DMS79 (cell line): ENCODE measurements around the gene LRRC9.
"Not testable (repeated sequence)": the region's sequence is repeated elsewhere in the genome, so short reads cannot be mapped to it uniquely, and the experiment has no call there.

Experiments
- DNase-seq: peaks from one replicate; lab custom pipeline; 2025; lab: John Stamatoyannopoulos, UW

LRRC9 gene

DNA sequence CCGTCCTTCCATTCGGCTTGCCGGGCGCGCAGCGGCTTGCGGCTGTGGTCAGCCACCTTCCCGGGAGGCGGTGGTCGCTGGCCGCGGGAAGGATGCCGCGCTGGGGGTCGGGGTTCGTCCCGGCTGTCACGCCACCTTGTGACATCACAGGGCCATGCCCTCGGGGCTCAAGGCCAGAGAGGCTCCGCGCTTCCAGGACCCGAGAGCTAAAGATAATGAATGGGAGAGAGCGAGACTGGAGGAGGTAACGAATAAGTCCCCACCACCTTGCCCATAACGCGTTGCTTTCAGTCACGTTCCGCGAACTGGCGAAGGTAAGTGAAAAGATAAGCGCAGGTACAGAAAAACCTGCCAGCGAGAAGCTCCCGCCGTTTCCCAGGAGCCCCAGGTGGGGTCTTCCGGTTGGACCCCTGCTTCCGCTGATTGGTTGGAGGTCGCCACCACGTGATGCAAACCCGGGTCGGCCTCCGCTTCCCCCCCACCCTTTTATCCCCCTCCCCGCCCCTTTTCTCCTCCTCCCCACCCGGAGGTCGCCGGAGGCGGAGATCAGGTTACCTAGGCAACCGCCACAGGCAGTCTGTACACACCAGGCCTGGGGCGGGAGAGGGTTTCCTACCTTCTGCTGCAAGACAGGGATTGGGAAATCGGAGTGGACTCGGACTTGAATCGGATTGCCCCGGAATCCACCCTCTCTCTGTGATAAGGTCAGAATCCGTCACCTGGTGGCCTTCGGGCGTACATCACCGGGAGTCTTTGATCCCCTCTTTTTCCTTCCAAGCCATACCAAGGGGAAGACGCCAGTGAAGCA lies at the start of gene LRRC9:
LRRC9 (plus strand) TSS at position 575 of the 808 bp plus-strand sequence.
- peak; percentile 80 for DNase-seq

GRCh38 chr14:59870277-59871165 lies 49.4 kb upstream of the LRRC9 start, which contains the start of gene RTN1:
RTN1 (minus strand) TSS chr14:59870776; CDS start chr14:59870630, 146 bp downstream.
- DNase-seq: peak; percentile 36

- DNase-seq: no peak
Observed at GRCh38 chr14:59871166-59871495, 48.8 kb upstream of the LRRC9 start.

- no peak for DNase-seq
Observed at GRCh38 chr14:59882957-59883356, 37.0 kb upstream of the LRRC9 start.

GRCh38 chr14:59890676-59891075 lies 29.3 kb upstream of the LRRC9 start:
- no peak for DNase-seq

DNA sequence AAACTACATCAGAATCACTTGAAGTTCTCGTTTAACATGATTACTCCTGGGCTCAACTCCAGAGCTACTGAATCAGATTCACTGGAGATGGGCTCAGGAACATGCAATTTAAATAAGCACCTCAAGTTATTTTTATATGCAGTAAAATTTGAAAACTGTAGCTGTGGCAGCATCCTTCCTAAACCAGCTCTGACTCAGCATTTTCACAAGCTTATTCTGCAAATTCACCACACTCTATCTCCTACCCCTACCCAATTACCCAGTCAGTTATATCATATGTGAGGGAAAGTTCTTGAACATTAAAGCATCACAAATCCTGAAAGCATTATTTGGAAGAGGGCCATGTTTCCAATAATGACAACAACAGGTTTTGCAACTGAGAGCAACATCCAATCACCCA lies 24.2 kb upstream of the LRRC9 start:
- DNase-seq: no peak

GRCh38 chr14:59897757-59898383 lies 22.1 kb upstream of the LRRC9 start:
- DNase-seq: no peak

DNA sequence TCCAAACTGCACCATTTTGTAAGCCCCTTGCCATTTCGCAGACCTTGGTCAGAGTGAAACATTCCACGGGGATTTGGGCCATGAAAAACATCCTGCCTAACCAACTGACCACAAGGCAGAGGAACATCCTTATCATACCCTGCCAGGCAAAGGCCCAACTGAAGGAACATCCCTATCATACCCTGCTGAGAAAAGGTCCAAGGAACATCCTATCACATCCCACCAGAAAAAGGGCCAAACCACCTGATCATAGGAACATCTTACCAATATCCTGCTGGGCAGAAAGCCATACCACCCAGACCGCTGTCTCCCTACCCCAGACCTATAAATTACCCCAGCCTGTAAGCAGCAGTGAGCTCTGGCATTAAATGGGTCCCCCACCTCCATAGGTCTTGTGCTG lies 19.4 kb upstream of the LRRC9 start:
- DNase-seq: no peak

GRCh38 chr14:59904184-59904583 lies 15.8 kb upstream of the LRRC9 start:
- no peak for DNase-seq

DNA sequence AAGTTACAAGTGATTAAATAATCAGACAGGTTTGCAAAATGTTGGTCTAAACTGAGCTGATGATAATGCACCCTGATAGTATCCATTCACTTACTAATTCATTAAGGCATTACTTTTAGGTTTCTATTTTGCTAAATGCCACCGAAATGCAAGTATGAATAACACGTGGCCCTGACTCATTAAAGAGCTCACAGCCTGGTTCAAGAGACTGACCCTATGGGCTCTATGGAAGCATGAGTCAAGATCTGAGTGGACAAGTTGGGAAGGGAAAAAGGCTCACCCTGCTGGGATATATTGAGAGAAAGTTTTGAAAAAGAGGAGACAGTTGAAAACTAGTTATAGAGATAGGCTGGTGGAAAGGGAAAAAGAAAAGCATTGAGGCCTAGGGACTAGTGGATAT lies 14.8 kb upstream of the LRRC9 start:
- DNase-seq: no peak

- no peak for DNase-seq
Observed at GRCh38 chr14:59912443-59912842, 7.5 kb upstream of the LRRC9 start.

- no peak for DNase-seq
Observed at GRCh38 chr14:59913187-59913586, 6.8 kb upstream of the LRRC9 start.

DNA sequence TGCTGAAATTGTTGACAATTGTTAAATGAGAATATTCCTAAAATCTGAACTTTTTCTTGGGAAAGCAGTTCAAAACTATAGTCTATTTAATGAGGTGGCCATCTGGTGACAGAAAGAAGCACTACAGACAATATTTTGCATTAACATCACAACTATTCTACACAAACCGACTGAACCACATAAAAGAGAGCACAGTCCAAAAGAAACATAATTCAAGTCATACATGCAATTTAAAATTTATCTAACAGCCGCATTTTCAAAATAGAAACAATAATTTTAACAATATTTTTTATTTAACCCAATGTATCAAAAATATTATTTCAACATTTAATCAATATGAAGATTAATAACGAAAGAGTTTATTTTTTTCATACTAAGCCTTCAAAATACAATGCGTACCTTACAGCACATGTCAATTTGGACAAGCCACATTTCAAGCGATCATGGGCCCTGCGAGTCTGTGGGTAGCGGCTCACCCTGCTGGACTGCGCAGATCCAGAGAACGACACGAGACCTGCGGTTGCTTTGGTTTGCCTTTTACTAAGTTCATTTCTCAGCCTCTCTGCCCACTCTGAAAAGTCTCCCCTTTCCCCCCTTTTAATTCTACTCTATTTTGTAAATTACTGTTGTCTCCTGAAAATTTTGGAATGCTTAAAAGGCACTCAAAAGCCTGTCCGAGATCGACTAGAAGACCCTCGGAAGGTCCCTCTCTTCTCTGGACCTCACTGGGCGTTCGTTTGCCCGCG lies 947 bp upstream of the LRRC9 start:
- DNase-seq: peak; percentile 11

DNA sequence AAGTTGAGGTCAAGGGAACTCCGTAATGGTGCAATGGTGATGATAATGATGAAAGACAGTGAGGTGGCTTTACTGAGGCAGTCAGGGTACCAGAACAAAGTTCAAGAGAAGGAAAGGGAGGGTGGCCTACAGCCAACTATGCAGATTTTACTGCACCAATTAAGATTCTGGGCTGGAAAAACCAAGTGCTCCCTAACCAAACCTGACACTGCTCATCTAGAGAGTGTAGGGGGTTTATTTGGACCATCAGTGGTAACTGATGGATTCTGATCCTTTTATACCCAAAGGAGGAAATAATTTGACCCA lies 387 bp downstream of the LRRC9 start:
- DNase-seq: no peak

GRCh38 chr14:59925797-59926196 lies 5.9 kb downstream of the LRRC9 start:
- DNase-seq: no peak

GRCh38 chr14:59926534-59926933 lies 6.6 kb downstream of the LRRC9 start:
- DNase-seq: no peak

DNA sequence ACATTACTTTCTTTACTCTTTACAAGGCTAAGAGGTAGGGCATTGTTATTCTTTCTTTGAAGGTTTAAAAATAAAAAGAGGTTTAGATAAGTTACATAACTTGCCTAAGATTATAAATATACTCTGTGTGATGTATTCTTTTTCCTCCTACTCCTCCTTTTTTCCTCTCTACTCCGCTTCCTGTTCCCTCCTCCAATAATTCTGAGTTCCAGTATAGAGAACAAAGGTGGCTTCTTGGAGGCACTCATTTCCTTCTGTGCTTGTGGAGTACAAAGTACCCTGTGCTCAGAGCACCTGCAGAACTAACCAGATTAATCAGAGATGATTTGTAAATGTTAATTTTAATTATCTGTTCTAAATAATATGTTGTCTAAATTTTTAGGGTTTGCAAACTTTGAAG lies 11.3 kb downstream of the LRRC9 start:
- DNase-seq: no peak

GRCh38 chr14:59936145-59936544 lies 16.2 kb downstream of the LRRC9 start:
- no peak for DNase-seq

- no peak for DNase-seq
Observed at GRCh38 chr14:59939828-59940227, 19.9 kb downstream of the LRRC9 start.

GRCh38 chr14:59942296-59942862 lies 22.4 kb downstream of the LRRC9 start:
- DNase-seq: not testable (repeated sequence)

DNA sequence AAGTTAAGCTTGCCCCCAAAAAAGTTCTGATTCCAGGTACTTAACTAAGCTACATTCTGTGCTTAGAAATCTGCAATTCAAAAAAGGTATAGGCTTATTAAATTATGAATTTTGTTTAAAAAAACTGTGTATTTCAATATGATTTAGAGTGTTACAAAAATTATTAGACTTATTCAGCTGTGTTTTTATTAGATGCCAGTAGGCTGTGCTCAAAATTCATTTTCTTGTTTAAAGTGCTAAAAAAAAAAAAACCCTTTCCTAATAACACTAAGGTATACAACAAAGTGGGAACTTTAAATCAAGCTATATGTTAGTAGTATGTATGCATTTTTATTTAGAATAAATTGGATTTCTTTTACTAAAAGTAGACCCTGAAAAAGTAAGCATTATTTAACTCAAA lies 25.0 kb downstream of the LRRC9 start:
- no peak for DNase-seq

DNA sequence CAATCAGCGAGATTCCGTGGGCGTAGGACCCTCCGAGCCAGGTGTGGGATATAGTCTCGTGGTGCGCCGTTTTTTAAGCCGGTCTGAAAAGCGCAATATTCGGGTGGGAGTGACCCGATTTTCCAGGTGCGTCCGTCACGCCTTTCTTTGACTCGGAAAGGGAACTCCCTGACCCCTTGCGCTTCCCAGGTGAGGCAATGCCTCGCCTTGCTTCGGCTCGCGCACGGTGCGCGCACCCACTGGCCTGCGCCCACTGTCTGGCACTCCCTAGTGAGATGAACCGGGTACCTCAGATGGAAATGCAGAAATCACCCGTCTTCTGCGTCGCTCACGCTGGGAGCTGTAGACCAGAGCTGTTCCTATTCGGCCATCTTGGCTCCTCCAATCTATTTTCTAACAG lies 32.2 kb downstream of the LRRC9 start:
- DNase-seq: not testable (repeated sequence)
